OCI-LY3 (cell line): ENCODE measurements around the gene CLEC16A.
A peak's percentile ranks its signal among the peaks of the same experiment; 100 is the strongest.

Experiments
- H2AFZ ChIP-seq: fragments of 200-600, 300-600 bp; shearing (Covaris generic); 2 replicates; pipeline ENCODE4 v1.6.0; 2014; ENCODE audit warnings: antibody characterized with exemption, low read depth, low read length
- H3K27ac ChIP-seq: fragments of 200-600, 300-600 bp; sonication (generic); 2 replicates; pipeline ENCODE4 v1.5.1; 2014; ENCODE audit warnings: mild to moderate bottlenecking, low read length, moderate library complexity, mixed read lengths
- H3K27me3 ChIP-seq: fragments of 200-600, 300-600 bp; sonication (generic); 2 replicates; pipeline ENCODE4 v1.6.1; 2014; ENCODE audit warnings: low read depth, low read length, mixed read lengths
- H3K36me3 ChIP-seq: fragments of 200-600, 300-600 bp; sonication (generic); replicated peaks from 2 replicates; pipeline ENCODE3; 2014; ENCODE audit warnings: low read depth, low read length, mixed read lengths
- H3K4me1 ChIP-seq: fragments of 300-600, 200-600 bp; sonication (generic); 2 replicates; pipeline ENCODE4 v1.6.1; 2014; ENCODE audit warnings: low read length, mixed read lengths
- H3K4me2 ChIP-seq: fragments of 200-600, 300-600 bp; sonication (generic); 2 replicates; pipeline ENCODE4 v1.6.1; 2014; ENCODE audit warnings: low read length, mixed read lengths
- H3K4me3 ChIP-seq: fragments of 300-600, 200-600 bp; sonication (generic); 2 replicates; pipeline ENCODE4 v1.5.1; 2014; ENCODE audit warnings: antibody characterized with exemption, mild to moderate bottlenecking, low read length, moderate library complexity
- H3K79me2 ChIP-seq: fragments of 300-600, 200-600 bp; shearing (Covaris generic); 2 replicates; pipeline ENCODE4 v1.6.1; 2014; ENCODE audit warnings: mild to moderate bottlenecking, low read length, mixed read lengths
- H3K9ac ChIP-seq: fragments of 300-600, 200-600 bp; shearing (Covaris generic); 2 replicates; pipeline ENCODE4 v1.6.0; 2014; ENCODE audit warnings: mild to moderate bottlenecking, low read length, moderate library complexity
- H3K9me3 ChIP-seq: fragments of 200-600, 300-600 bp; shearing (Covaris generic); 2 replicates; pipeline ENCODE4 v1.6.1; 2014; ENCODE audit warnings: low read length, mixed read lengths; ENCODE audit not compliant: insufficient read depth
- H4K20me1 ChIP-seq: fragments of 200-600, 300-600 bp; sonication (generic); 2 replicates; pipeline ENCODE4 v1.6.1; 2016; ENCODE audit warnings: low read length, mixed read lengths; ENCODE audit not compliant: insufficient read depth
- CTCF ChIP-seq: fragments of 200-600, 300-600 bp; sonication (generic); IDR thresholded peaks from 2 replicates; pipeline ENCODE4 v1.5.1; 2014; ENCODE audit warnings: antibody characterized with exemption, low read length, low read depth
- EZH2phosphoT487 ChIP-seq: fragments of 200-600 bp; shearing (Covaris generic); IDR thresholded peaks from 2 replicates; pipeline ENCODE4 v1.6.1; 2018; ENCODE audit warnings: antibody characterized with exemption, mixed run types, low read depth

CLEC16A gene

GRCh38 chr16:10944249-10945064, at the start of gene CLEC16A:
Gene CLEC16A, plus strand, starts transcription at chr16:10944564. Its CDS starts 154 bp downstream, at chr16:10944718.
- no peak for TF ChIP-seq CTCF
- TF ChIP-seq EZH2phosphoT487, result no peak
- Histone ChIP-seq H4K20me1 (peaks cover 17% of the 10 kb centered on the region), H3K27me3 (no peaks in the 10 kb centered on the region), H3K4me2 (peak within 1 kb of the TSS; percentile 78), H3K4me1 (peaks cover 50% of the 10 kb centered on the region), H2AFZ (no peak within 1 kb of the TSS), H3K79me2 (peaks cover 56% of the 10 kb centered on the region), H3K27ac (no peak within 1 kb of the TSS), H3K36me3 (peaks cover 9% of the 10 kb centered on the region), H3K9me3 (no peaks in the 10 kb centered on the region), H3K4me3 (peak within 1 kb of the TSS; percentile 76), H3K9ac (peak within 1 kb of the TSS; percentile 56)

- Histone ChIP-seq H3K79me2 (peaks cover 94% of the 10 kb centered on the region), H2AFZ (no peak overlapping the region), H3K27me3 (no peaks in the 10 kb centered on the region), H3K4me2 (peak overlapping the region; percentile 91), H3K4me1 (peaks cover 88% of the 10 kb centered on the region), H3K27ac (peak overlapping the region; percentile 98), H4K20me1 (peaks cover 85% of the 10 kb centered on the region), H3K9me3 (no peaks in the 10 kb centered on the region), H3K36me3 (peaks cover 73% of the 10 kb centered on the region), H3K4me3 (peak overlapping the region; percentile 66), H3K9ac (peak overlapping the region; percentile 82; the same call in 1 of the 2 replicates)
- TF ChIP-seq CTCF (no peak), EZH2phosphoT487 (no peak)
Observed at GRCh38 chr16:10895053-10895946, 49.1 kb upstream of the CLEC16A start.

GRCh38 chr16:10896165-10896564, 48.2 kb upstream of the CLEC16A start:
- Histone ChIP-seq H3K9ac (peak overlapping the region; percentile 82), H3K27ac (peak overlapping the region; percentile 98), H3K27me3 (no peaks in the 10 kb centered on the region), H4K20me1 (peaks cover 85% of the 10 kb centered on the region), H3K9me3 (no peaks in the 10 kb centered on the region), H3K4me2 (peak overlapping the region; percentile 91), H3K4me3 (peak overlapping the region; percentile 66), H3K36me3 (peaks cover 75% of the 10 kb centered on the region), H2AFZ (no peak overlapping the region), H3K79me2 (peaks cover 91% of the 10 kb centered on the region), H3K4me1 (peaks cover 79% of the 10 kb centered on the region)
- TF ChIP-seq CTCF (no peak), EZH2phosphoT487 (no peak)

- peak overlapping the region; percentile 91 for H3K4me2 ChIP-seq
- H3K79me2 ChIP-seq, result peaks cover 91% of the 10 kb centered on the region
- H4K20me1 ChIP-seq, result peaks cover 85% of the 10 kb centered on the region
- H3K9ac ChIP-seq, result peak overlapping the region; percentile 82
- H3K9me3 ChIP-seq, result no peaks in the 10 kb centered on the region
- H3K27ac ChIP-seq, result peak overlapping the region; percentile 98
- peak overlapping the region; percentile 66 for H3K4me3 ChIP-seq
- peaks cover 74% of the 10 kb centered on the region for H3K4me1 ChIP-seq
- peaks cover 80% of the 10 kb centered on the region for H3K36me3 ChIP-seq
- no peaks in the 10 kb centered on the region for H3K27me3 ChIP-seq
- no peak for TF ChIP-seq CTCF
- TF ChIP-seq EZH2phosphoT487, result no peak
- no peak overlapping the region for H2AFZ ChIP-seq
Observed at GRCh38 chr16:10896723-10897122, 47.6 kb upstream of the CLEC16A start.
